LNCAP (cell line): ENCODE results near the gene ROBO1.

Experiments
- TF ChIP-seq, protein P1 (sequence below): fragments of 450-650 bp; IDR thresholded peaks from 2 replicates; pipeline ENCODE4 v1.5.1; 2017; ENCODE audit warnings: mild to moderate bottlenecking

The ROBO1 gene

DNA sequence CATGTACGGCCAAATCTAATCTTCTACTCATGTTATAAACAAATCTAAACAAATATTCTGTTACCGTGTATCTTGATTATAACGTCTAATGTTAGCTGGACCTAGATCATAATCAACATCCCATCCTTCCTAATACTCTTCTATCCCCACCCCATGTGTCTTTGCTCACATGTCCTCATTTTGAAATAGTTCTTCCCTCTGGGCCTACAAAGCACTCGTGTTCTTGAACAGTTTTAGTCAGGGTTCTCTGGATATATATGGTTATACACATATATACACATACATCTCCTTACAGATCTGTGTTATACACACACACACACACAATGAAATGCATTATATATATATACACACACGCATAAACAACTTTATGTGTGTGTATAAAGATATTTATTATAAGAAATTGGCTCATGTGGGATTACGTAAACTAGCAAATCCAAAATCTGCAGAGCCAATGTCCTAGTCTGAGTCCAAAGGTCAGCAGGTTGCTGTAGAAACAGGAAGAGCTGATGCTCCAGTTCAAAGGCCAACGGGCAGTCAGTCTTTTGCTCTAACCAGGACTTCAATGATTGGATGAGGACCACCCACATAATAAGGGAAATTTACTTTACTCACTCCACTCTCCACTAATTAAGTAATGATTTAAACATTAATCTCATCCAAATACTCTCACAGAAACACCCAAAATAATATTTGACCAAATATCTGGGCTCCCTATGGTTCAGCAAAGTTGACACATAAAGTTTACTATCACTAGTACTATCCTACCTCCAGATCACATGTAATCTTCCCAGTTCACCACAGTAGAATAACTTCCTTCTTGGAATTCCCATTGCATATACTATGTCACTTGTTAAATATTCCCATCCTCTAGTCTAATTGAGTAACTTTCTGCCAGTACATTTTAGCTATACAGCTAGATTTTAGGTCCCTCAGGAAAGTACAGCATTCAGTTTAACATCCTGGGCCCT lies 450.0 kb downstream of the ROBO1 start:
- TF ChIP-seq, protein P1, sequence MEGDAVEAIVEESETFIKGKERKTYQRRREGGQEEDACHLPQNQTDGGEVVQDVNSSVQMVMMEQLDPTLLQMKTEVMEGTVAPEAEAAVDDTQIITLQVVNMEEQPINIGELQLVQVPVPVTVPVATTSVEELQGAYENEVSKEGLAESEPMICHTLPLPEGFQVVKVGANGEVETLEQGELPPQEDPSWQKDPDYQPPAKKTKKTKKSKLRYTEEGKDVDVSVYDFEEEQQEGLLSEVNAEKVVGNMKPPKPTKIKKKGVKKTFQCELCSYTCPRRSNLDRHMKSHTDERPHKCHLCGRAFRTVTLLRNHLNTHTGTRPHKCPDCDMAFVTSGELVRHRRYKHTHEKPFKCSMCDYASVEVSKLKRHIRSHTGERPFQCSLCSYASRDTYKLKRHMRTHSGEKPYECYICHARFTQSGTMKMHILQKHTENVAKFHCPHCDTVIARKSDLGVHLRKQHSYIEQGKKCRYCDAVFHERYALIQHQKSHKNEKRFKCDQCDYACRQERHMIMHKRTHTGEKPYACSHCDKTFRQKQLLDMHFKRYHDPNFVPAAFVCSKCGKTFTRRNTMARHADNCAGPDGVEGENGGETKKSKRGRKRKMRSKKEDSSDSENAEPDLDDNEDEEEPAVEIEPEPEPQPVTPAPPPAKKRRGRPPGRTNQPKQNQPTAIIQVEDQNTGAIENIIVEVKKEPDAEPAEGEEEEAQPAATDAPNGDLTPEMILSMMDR, result no peak

DNA sequence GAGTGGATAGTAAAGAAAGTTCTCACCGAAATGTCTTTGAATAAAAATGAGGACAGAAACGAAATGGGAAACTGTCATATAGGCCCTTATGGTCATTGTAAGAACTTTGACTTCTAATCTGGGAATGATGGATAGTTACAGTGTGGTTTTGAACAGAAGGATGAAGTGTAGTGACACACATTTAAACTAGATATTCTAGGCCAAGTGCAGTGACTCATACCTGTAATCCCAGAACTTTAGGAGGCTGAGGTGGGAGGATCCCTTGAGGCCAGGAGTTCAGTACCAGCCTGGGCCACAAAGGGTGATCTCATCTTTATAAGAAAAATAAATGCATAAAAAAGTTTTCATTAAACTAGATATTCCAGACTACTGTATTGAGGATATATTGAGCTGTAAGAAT lies 452.8 kb downstream of the ROBO1 start:
- TF ChIP-seq, protein P1, result no peak

DNA sequence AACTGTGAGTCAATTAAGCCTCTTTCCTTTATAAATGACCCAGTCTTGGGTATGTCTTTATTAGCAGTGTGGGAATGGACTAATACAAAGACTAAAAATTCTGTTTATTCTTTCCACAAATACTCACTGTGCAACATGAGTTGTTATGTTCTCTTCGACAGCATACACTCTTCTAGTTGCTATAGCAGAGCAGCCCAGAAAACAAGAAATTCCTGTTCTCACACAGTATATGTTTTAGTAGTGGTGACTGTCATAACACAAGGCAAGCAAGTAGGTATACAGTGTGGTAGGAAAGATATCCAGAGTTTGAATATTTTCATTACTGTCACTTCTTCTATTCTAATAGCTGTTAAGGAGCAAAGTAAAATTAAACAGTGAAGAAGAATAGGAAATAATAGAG lies 453.3 kb downstream of the ROBO1 start:
- TF ChIP-seq, protein P1, result no peak

DNA sequence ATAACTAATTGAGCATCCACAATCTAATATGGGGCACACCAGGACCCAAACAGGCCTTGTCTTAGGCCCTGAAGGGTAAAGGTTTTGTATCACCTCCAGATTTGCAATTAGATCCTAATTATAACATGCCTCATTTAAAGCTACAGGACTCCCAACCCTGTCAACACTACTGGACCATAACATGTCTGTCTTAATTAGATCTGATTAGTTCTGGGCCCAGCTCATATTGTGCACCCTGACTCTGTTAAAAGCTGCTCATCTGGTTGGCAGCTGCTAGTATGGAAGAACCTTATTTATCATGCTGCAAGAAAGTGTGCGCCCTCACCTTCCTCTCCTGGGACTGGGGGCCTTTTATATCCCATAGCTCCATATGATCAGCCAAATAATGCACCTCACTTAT lies 457.8 kb downstream of the ROBO1 start:
- TF ChIP-seq, protein P1, result no peak

DNA sequence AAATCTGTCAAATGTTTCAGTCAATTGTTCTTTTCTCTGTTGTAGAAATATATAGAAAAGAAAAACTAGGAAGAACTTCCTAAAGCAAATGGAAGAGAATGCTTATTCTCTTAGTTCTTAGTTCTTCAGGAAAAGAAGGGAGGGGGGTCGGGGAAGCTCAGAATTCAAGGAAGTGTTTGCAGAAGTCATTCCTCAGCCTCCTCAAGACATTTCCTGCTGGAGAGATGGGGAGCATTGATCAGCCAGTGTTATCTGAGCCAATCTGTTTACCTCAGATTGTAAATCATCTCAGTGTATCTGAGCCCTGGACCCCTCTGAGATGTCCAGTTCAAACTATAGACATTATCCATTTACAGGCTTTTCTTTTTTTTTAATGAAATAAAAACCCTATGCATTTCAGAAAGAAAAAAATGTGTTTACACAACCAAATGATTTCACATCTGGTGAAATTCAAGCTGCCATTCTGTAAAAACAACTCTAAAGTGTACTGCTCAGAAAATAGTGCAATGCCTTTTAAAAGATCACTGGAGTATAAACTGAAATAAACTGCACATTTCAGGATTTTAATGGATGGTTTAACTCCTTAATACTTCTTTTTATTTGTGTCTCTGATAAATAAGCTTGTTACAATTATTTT lies 460.7 kb downstream of the ROBO1 start:
- TF ChIP-seq, protein P1, result no peak

DNA sequence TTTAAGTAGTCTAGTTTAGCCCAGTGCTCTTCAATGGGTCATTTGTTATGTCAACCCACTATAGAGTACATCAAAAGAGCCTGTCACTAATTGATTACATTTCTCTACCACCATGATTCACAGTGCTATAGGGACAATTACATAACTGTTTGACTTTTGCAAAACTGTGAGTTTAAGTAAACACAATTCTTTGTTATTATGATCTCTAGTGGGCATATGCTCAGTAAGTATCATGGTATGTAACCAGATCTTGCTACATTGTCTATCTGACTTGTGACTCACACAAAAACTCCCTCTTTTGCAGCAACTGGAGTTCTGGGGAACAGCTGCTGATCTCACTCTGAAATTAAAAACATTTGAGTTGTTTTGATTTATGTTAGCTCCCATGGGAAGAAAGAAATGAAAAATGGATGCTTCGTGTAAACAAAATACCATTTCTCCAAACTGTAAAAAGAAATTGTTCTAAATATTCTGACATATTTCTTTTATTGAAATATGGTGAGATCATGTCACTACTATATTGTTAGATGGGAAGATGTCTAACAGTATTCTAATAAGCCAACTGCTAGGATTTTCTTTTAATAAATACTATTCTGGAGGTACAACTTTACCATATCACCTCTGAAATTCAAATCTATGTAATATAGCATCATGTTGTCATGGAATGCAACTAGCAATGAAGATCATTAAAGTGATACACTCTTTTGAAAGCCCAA lies 470.4 kb downstream of the ROBO1 start:
- TF ChIP-seq, protein P1, result no peak

DNA sequence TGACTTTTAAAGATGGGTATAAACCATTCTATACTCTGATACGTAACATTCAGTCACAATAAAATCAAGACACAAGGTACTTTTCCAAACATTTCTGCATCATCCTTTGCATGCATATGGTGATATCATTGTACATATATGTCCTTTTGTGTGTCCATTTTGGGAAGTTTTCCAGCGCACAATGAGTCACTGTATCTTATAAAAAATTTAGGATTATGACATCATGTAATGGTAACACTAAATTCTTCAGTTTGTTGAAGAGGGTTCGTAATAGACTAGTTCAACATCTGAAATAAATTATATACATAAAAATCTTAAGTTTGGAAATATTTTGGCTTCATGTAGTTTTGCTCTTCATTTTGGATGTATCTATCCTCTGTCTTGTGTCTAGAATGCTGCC lies 480.9 kb downstream of the ROBO1 start:
- TF ChIP-seq, protein P1, result no peak
